SK-N-SH treated with all-trans-retinoic acid at 6 μM for 48 hours (cell line): ENCODE results near the gene ATRNL1.

Source experiments
- ATAC-seq: fragments of 200-7000 bp; cut with Tn5 transposase; 3 replicates; pipeline ENCODE4 v1.9.1; 2020; ENCODE audit warnings: mild to moderate bottlenecking, moderate library complexity
- ARNTL ChIP-seq: fragments of 450-650 bp; formaldehyde crosslinking; IDR thresholded peaks from 2 replicates; pipeline ENCODE4 v1.5.0; 2020; ENCODE audit warnings: low read depth, mild to moderate bottlenecking, moderate library complexity, borderline replicate concordance
- BACH2 ChIP-seq: fragments of 250-450 bp; sonication (Bioruptor Pico); IDR thresholded peaks from 2 replicates; pipeline ENCODE4 v1.9.0; 2021; ENCODE audit warnings: mild to moderate bottlenecking, borderline replicate concordance
- CREB5 ChIP-seq: fragments of 250-450 bp; sonication (Bioruptor Pico); IDR thresholded peaks from 2 replicates; pipeline ENCODE4 v1.5.1; 2020; ENCODE audit warnings: low read depth, mild to moderate bottlenecking, moderate library complexity
- CSDC2 ChIP-seq: fragments of 250-450 bp; sonication (Bioruptor Pico); IDR thresholded peaks from 2 replicates; pipeline ENCODE4 v1.5.0; 2020; ENCODE audit warnings: mild to moderate bottlenecking, moderate library complexity
- CSRNP3 ChIP-seq: fragments of 250-450 bp; sonication (Bioruptor Pico); IDR thresholded peaks from 2 replicates; pipeline ENCODE4 v1.5.1; 2021; ENCODE audit warnings: mild to moderate bottlenecking, moderate library complexity
- ESRRG ChIP-seq: fragments of 250-450 bp; sonication (Bioruptor Pico); IDR thresholded peaks from 2 replicates; pipeline ENCODE4 v1.6.1; 2021; ENCODE audit warnings: mild to moderate bottlenecking
- GLIS3 ChIP-seq: fragments of 250-450 bp; sonication (Bioruptor Pico); IDR thresholded peaks from 2 replicates; pipeline ENCODE4 v1.5.0; 2020; ENCODE audit warnings: mild to moderate bottlenecking, moderate library complexity
- ISL1 ChIP-seq: fragments of 250-450 bp; sonication (Bioruptor Pico); IDR thresholded peaks from 2 replicates; pipeline ENCODE4 v2.1.2; 2022; ENCODE audit warnings: mild to moderate bottlenecking, moderate library complexity
- PATZ1 ChIP-seq: fragments of 250-450 bp; sonication (Bioruptor Pico); IDR thresholded peaks from 2 replicates; pipeline ENCODE4 v1.8.0; 2020; ENCODE audit warnings: mild to moderate bottlenecking, moderate library complexity, borderline replicate concordance
- PPARA ChIP-seq: fragments of 250-450 bp; sonication (Bioruptor Pico); IDR thresholded peaks from 2 replicates; pipeline ENCODE4 v1.5.0; 2020; ENCODE audit warnings: mild to moderate bottlenecking, borderline replicate concordance
- RARB ChIP-seq: fragments of 250-450 bp; sonication (Bioruptor Pico); IDR thresholded peaks from 2 replicates; pipeline ENCODE4 v1.8.0; 2021; ENCODE audit warnings: mild to moderate bottlenecking, moderate library complexity
- SNAI2 ChIP-seq: fragments of 250-450 bp; sonication (Bioruptor Pico); IDR thresholded peaks from 2 replicates; pipeline ENCODE4 v1.5.0; 2020; ENCODE audit warnings: mild to moderate bottlenecking, moderate library complexity
- TOX ChIP-seq: fragments of 250-450 bp; sonication (Bioruptor Pico); IDR thresholded peaks from 2 replicates; pipeline ENCODE4 v1.8.0; 2021; ENCODE audit warnings: mild to moderate bottlenecking, moderate library complexity, borderline replicate concordance
- TSHZ2 ChIP-seq: fragments of 250-450 bp; sonication (Bioruptor Pico); IDR thresholded peaks from 2 replicates; pipeline ENCODE4 v1.5.0; 2020; ENCODE audit warnings: mild to moderate bottlenecking, moderate library complexity
- ZC3H10 ChIP-seq: fragments of 250-450 bp; sonication (Bioruptor Pico); IDR thresholded peaks from 2 replicates; pipeline ENCODE4 v1.5.1; 2021; ENCODE audit warnings: mild to moderate bottlenecking, moderate library complexity
- ZFP3 ChIP-seq: fragments of 250-450 bp; sonication (Bioruptor Pico); IDR thresholded peaks from 2 replicates; pipeline ENCODE4 v1.5.0; 2020; ENCODE audit warnings: mild to moderate bottlenecking, moderate library complexity
- ZFP30 ChIP-seq: fragments of 450-650 bp; formaldehyde crosslinking; IDR thresholded peaks from 2 replicates; pipeline ENCODE4 v1.5.0; 2022; ENCODE audit warnings: mild to moderate bottlenecking, moderate library complexity
- ZNF8 ChIP-seq: fragments of 450-650 bp; formaldehyde crosslinking; IDR thresholded peaks from 2 replicates; pipeline ENCODE4 v1.5.0; 2020; ENCODE audit warnings: mild to moderate bottlenecking, moderate library complexity

ATRNL1 gene

GRCh38 chr10:115861864-115862263, 768.7 kb downstream of the ATRNL1 start:
- ATAC-seq = peak; percentile 86
- no peak for TF ChIP-seq RARB (CRISPR knock-in tag)
- TF ChIP-seq PATZ1 = no peak
- no peak for TF ChIP-seq ZFP30
- TF ChIP-seq TOX = no peak
- TF ChIP-seq CSDC2 = no peak
- TF ChIP-seq GLIS3 (CRISPR knock-in tag) = no peak
- TF ChIP-seq CSRNP3 (CRISPR knock-in tag) = no peak
- TF ChIP-seq ISL1 = no peak
- no peak for TF ChIP-seq CREB5
- TF ChIP-seq ESRRG (CRISPR knock-in tag) = no peak

- ATAC-seq = no peak
- TF ChIP-seq ESRRG (CRISPR knock-in tag) = no peak
- no peak for TF ChIP-seq TSHZ2 (CRISPR knock-in tag)
- no peak for TF ChIP-seq ISL1
- TF ChIP-seq ZFP30 = no peak
- no peak for TF ChIP-seq PATZ1
- no peak for TF ChIP-seq TOX
- TF ChIP-seq, all 23 proteins: peak for 0
Observed at GRCh38 chr10:115866174-115866573, 773.0 kb downstream of the ATRNL1 start.

- TF ChIP-seq TSHZ2 (CRISPR knock-in tag) = no peak
- TF ChIP-seq ZC3H10 (CRISPR knock-in tag) = no peak
- TF ChIP-seq PATZ1 = no peak
- no peak for TF ChIP-seq ZFP3 (CRISPR knock-in tag)
- no peak for TF ChIP-seq CSDC2
- TF ChIP-seq CREB5 = no peak
- TF ChIP-seq PPARA = no peak
- no peak for TF ChIP-seq BACH2 (CRISPR knock-in tag)
- TF ChIP-seq ZFP30 = no peak
- TF ChIP-seq RARB (CRISPR knock-in tag) = no peak
- no peak for TF ChIP-seq SNAI2 (CRISPR knock-in tag)
- no peak for TF ChIP-seq ISL1
- TF ChIP-seq TOX = no peak
- TF ChIP-seq ARNTL (CRISPR knock-in tag) = no peak
- TF ChIP-seq ZNF8 (CRISPR knock-in tag) = no peak
Observed at GRCh38 chr10:115866691-115867090, 773.5 kb downstream of the ATRNL1 start.

More at GRCh38 chr10:115866691-115867090, 773.5 kb downstream of the ATRNL1 start:
- no peak for ATAC-seq
